H1 (cell line): ENCODE data around the gene FERMT1. TPM values are rescaled to one million over a fixed set of nuclear protein-coding genes. Genes with fewer than 3 reads are reported as not detected.

Experiments used
- CTCF ChIA-PET: fragments of 300-600 bp; sonication (Branson Sonifier 250); formaldehyde crosslinking; loops from one replicate; lab custom pipeline; 2021; ENCODE audit not compliant: partially characterized antibody; lab: Charles Lee
- POLR2A ChIA-PET: fragments of 300-600 bp; sonication (Branson Sonifier 250); formaldehyde crosslinking; loops from one replicate; lab custom pipeline; 2021; ENCODE audit warnings: inconsistent platforms; ENCODE audit not compliant: partially characterized antibody; lab: Charles Lee
- DNase-seq, 2 experiments: peaks; one replicate each; pipeline versions ENCODE4 v3.0.0 to v3.0.0-alpha.2; 2010 to 2022; ENCODE audit warnings: low spot score in 2 of 2, low read depth in 1 of 2, mixed read lengths in 1 of 2
- FAIRE-seq: peaks from 2 replicates; lab custom pipeline; 2011; peaks lifted over from hg19 to GRCh38; lab: Jason Lieb, UNC
- H2AFZ ChIP-seq: 2 replicates; pipeline ENCODE4 v1.8.1; 2012; ENCODE audit warnings: low read length, inconsistent platforms
- H2AK5ac ChIP-seq: 2 replicates; pipeline ENCODE4 v1.6.1; 2013; ENCODE audit warnings: low read depth, low read length
- H2BK120ac ChIP-seq: replicated peaks from 2 replicates; pipeline ENCODE3; 2013; ENCODE audit warnings: low read depth, low read length, inconsistent platforms
- H2BK12ac ChIP-seq: 2 replicates; pipeline ENCODE4 v1.6.1; 2013; ENCODE audit warnings: low read depth, low read length
- H2BK15ac ChIP-seq: 2 replicates; pipeline ENCODE4 v1.6.1; 2013; ENCODE audit warnings: low read length
- H2BK20ac ChIP-seq: 2 replicates; pipeline ENCODE4 v1.6.1; 2013; ENCODE audit warnings: low read length
- H2BK5ac ChIP-seq: 2 replicates; pipeline ENCODE4 v1.6.1; 2013; ENCODE audit warnings: low read depth, low read length
- H3K14ac ChIP-seq: 2 replicates; pipeline ENCODE4 v1.6.1; 2013; ENCODE audit warnings: inconsistent platforms; ENCODE audit not compliant: insufficient read length
- H3K18ac ChIP-seq: 2 replicates; pipeline ENCODE4 v1.6.1; 2013; ENCODE audit warnings: low read length; ENCODE audit errors: extremely low read depth
- H3K23ac ChIP-seq: 2 replicates; pipeline ENCODE4 v1.6.1; 2013; ENCODE audit warnings: inconsistent platforms; ENCODE audit not compliant: insufficient read length
- H3K23me2 ChIP-seq: 2 replicates; pipeline ENCODE4 v1.6.1; 2013; ENCODE audit warnings: low read depth, low read length
- H3K27ac ChIP-seq: 2 replicates; pipeline ENCODE4 v1.6.1; 2011; ENCODE audit warnings: low read depth, low read length, inconsistent platforms
- H3K27me3 ChIP-seq, 4 experiments: replicated peaks in 1 of 4; 1 replicate in 1 of 4; 2 replicates in 3 of 4; pipeline versions ENCODE4 v1.6.1 to v1.8.1; 2011 to 2013; ENCODE audit warnings: low read length in 3 of 4, mild to moderate bottlenecking in 3 of 4, inconsistent platforms in 2 of 4, mixed read lengths in 2 of 4, moderate library complexity in 1 of 4; ENCODE audit not compliant: control insufficient read depth in 3 of 4, insufficient read depth in 3 of 4; ENCODE audit errors: extremely low read depth in 1 of 4
- H3K36me3 ChIP-seq, 4 experiments: 2 replicates each; pipeline versions ENCODE4 v1.6.1 to v1.8.1; 2011 to 2013; ENCODE audit warnings: mild to moderate bottlenecking in 4 of 4, low read length in 3 of 4, moderate library complexity in 2 of 4, control low read depth in 1 of 4, inconsistent platforms in 1 of 4; ENCODE audit not compliant: insufficient read depth in 4 of 4, control insufficient read depth in 2 of 4
- H3K4ac ChIP-seq: replicated peaks from 2 replicates; pipeline ENCODE3; 2013; ENCODE audit warnings: low read length, low read depth, mixed read lengths, inconsistent platforms; ENCODE audit not compliant: insufficient read length
- H3K4me1 ChIP-seq, 4 experiments: replicated peaks in 1 of 4; 1 replicate in 1 of 4; 2 replicates in 3 of 4; pipeline versions ENCODE4 v1.6.1 to v1.8.1; 2011 to 2013; ENCODE audit warnings: low read length in 3 of 4, inconsistent platforms in 2 of 4, mixed read lengths in 1 of 4; ENCODE audit not compliant: insufficient read depth in 4 of 4, control insufficient read depth in 3 of 4
- H3K4me2 ChIP-seq, 2 experiments: 2 replicates each; pipeline versions ENCODE4 v1.6.1 to v1.8.1; 2011 to 2013; ENCODE audit warnings: low read depth in 2 of 2, low read length in 2 of 2, control low read depth in 1 of 2, inconsistent platforms in 1 of 2, mild to moderate bottlenecking in 1 of 2; ENCODE audit not compliant: insufficient read depth in 1 of 2
- H3K4me3 ChIP-seq, 4 experiments: fragments of 200-600, 300-600 bp in 1 of 4; sonication (generic), shearing (Covaris generic), sonication (Bioruptor Twin) in 1 of 4; 2 replicates each; pipeline versions ENCODE4 v1.5.1 to v1.8.1; 2011 to 2016; ENCODE audit warnings: low read length in 4 of 4, low read depth in 3 of 4, control low read depth in 2 of 4, inconsistent platforms in 2 of 4, mild to moderate bottlenecking in 2 of 4, mixed read lengths in 1 of 4, moderate library complexity in 1 of 4; ENCODE audit not compliant: insufficient read depth in 2 of 4; ENCODE audit errors: extremely low read depth in 1 of 4
- H3K56ac ChIP-seq: replicated peaks from 2 replicates; pipeline ENCODE3; 2013; ENCODE audit warnings: low read depth, mild to moderate bottlenecking, mixed read lengths, low read length, inconsistent platforms; ENCODE audit not compliant: insufficient read length
- H3K79me1 ChIP-seq: 2 replicates; pipeline ENCODE4 v1.6.1; 2013; ENCODE audit warnings: low read depth, low read length, control low read depth
- H3K79me2 ChIP-seq, 2 experiments: 2 replicates each; pipeline versions ENCODE4 v1.6.1 to v1.8.1; 2012 to 2013; ENCODE audit warnings: low read length in 2 of 2, mild to moderate bottlenecking in 2 of 2, inconsistent platforms in 1 of 2; ENCODE audit not compliant: insufficient read depth in 2 of 2, control insufficient read depth in 1 of 2
- H3K9ac ChIP-seq, 4 experiments: replicated peaks in 1 of 4; 1 replicate in 1 of 4; 2 replicates in 3 of 4; pipeline versions ENCODE4 v1.6.1 to v1.8.1; 2011 to 2013; ENCODE audit warnings: low read depth in 3 of 4, low read length in 3 of 4, control low read depth in 2 of 4, mild to moderate bottlenecking in 2 of 4, moderate library complexity in 2 of 4, inconsistent platforms in 1 of 4; ENCODE audit errors: extremely low read depth in 1 of 4
- H3K9me3 ChIP-seq, 2 experiments: 2 replicates each; pipeline versions ENCODE4 v1.6.1 to v1.8.1; 2012 to 2013; ENCODE audit warnings: mild to moderate bottlenecking in 2 of 2, moderate library complexity in 2 of 2, control low read depth in 1 of 2, inconsistent platforms in 1 of 2, low read depth in 1 of 2, low read length in 1 of 2, mixed read lengths in 1 of 2; ENCODE audit not compliant: insufficient read depth in 2 of 2
- H4K20me1 ChIP-seq, 2 experiments: replicated peaks in 1 of 2; 2 replicates each; pipeline versions ENCODE3 to v1.8.1; 2011 to 2013; ENCODE audit warnings: inconsistent platforms in 2 of 2, low read length in 2 of 2, mild to moderate bottlenecking in 1 of 2; ENCODE audit not compliant: insufficient read depth in 2 of 2, control insufficient read depth in 1 of 2
- H4K5ac ChIP-seq: 2 replicates; pipeline ENCODE4 v1.6.1; 2013; ENCODE audit warnings: low read length, low read depth, mixed read lengths, inconsistent platforms; ENCODE audit not compliant: insufficient read length
- H4K8ac ChIP-seq: 2 replicates; pipeline ENCODE4 v1.8.0; 2013; ENCODE audit warnings: mild to moderate bottlenecking, moderate library complexity, low read length, inconsistent platforms; ENCODE audit not compliant: insufficient read depth; ENCODE audit errors: extremely low read depth
- H4K91ac ChIP-seq: replicated peaks from 2 replicates; pipeline ENCODE3; 2013; ENCODE audit warnings: low read length, mixed read lengths, inconsistent platforms; ENCODE audit not compliant: insufficient read length
- CEBPB ChIP-seq: IDR thresholded peaks from 2 replicates; pipeline ENCODE4 v1.6.1; 2012; ENCODE audit warnings: low read depth, low read length
- CHD2 ChIP-seq: IDR thresholded peaks from 2 replicates; pipeline ENCODE4 v1.6.1; 2012; ENCODE audit warnings: low read length, improper control_type of control experiment
- KDM1A ChIP-seq: fragments of 200-600, 300-600 bp; sonication (generic); IDR thresholded peaks from 2 replicates; pipeline ENCODE4 v1.7.1; 2016; ENCODE audit warnings: mild to moderate bottlenecking, low read length, borderline replicate concordance
- PHF8 ChIP-seq: fragments of 200-600 bp; sonication (generic); conservative IDR thresholded peaks from 2 replicates; pipeline ENCODE4 v1.7.1; 2012; ENCODE audit warnings: low read depth, mild to moderate bottlenecking, inconsistent platforms, low read length, moderate library complexity
- POLR2AphosphoS5 ChIP-seq: IDR thresholded peaks from 2 replicates; pipeline ENCODE4 v1.6.1; 2011; ENCODE audit warnings: low read depth, low read length
- SUZ12 ChIP-seq: fragments of 200-600 bp; sonication (generic); IDR thresholded peaks from 2 replicates; pipeline ENCODE4 v1.6.1; 2012; ENCODE audit warnings: mild to moderate bottlenecking, inconsistent platforms, low read length, moderate library complexity, mixed read lengths
- WGBS, 2 experiments: shearing (Covaris generic) in 1 of 2; methylation state at CpG; one replicate each; pipeline versions ENCODE4 v1.1.6 to v1.1.7; 2013 to 2015; ENCODE audit warnings: low lambda C conversion rate in 2 of 2, mixed read lengths in 2 of 2, inconsistent platforms in 1 of 2, low coverage in 1 of 2, missing lambda C conversion rate in 1 of 2; ENCODE audit not compliant: insufficient replicate concordance in 2 of 2, insufficient coverage in 1 of 2, insufficient read length in 1 of 2; ENCODE audit errors: extremely low coverage in 1 of 2, missing lambda C conversion rate in 1 of 2; 5-methylcytosine and 5-hydroxymethylcytosine counted together
- polyA plus RNA-seq, 7 experiments: library from polyadenylated mRNA; depleted of rRNA in 3 of 7; stranded (reverse) in 5 of 7; unstranded in 2 of 7; fragments of >200 nt in 5 of 7; fragments of 200-250 nt in 2 of 7; gene quantifications; 1 replicate in 5 of 7; 2 replicates in 1 of 7; 4 replicates in 1 of 7; pipeline versions ENCODE4 v1.2.1 to v1.2.3, GENCODE V29; 2011 to 2013; ENCODE audit warnings: missing spikeins in 2 of 7, mixed read lengths in 2 of 7
- total RNA-seq: library from RNA; stranded (reverse); fragmentation: NEBNext Ultra II Directional; extraction: Animal tissue kit (Norgen Biotek cat#: 25700); gene quantifications from 2 replicates; pipeline ENCODE4 v1.2.1, GENCODE V29; 2021

Gene FERMT1
- total and polyA plus RNA-seq, 2 of the 8 experiments (the other 6 are each of a cell fraction or from before 2014, with no cell fraction given) = 4.2 to 17.8 TPM

GRCh38 chr20:6029538-6029937 is 93.3 kb downstream of the FERMT1 start:
- peaks cover 0 to 6% of the 10 kb centered on the region in 2 experiments; a peak in 1 of 4 replicates for H3K9me3 ChIP-seq
- FAIRE-seq (no peak), DNase-seq (no peak)
- no peak overlapping the region for H2AK5ac ChIP-seq
- no peak overlapping the region for H3K9ac ChIP-seq
- ChIA-PET POLR2A (no interaction called here), CTCF (interaction anchor here (1.7 to 2.1 kb wide), 2 partner anchors 45 to 500 kb away, joined by 7 to 8 read pairs; no protein-coding TSS in a partner anchor)
- H3K4me1 ChIP-seq = no peaks in the 10 kb centered on the region
- 95% methylated on average over 6 of the region's 6 CpGs; no CpG with 5 or more reads in 1 of the 2 experiments for WGBS, 2 experiments
- no peak overlapping the region for H4K91ac ChIP-seq
- no peak overlapping the region for H2AFZ ChIP-seq
- no peak overlapping the region for H4K8ac ChIP-seq
- no peak overlapping the region for H3K18ac ChIP-seq
- H2BK15ac ChIP-seq = no peak overlapping the region
- no peak for TF ChIP-seq CEBPB
- no peak for TF ChIP-seq KDM1A
- no peak for TF ChIP-seq SUZ12
- TF ChIP-seq POLR2AphosphoS5 = no peak
- TF ChIP-seq PHF8 = no peak
- no peak for TF ChIP-seq CHD2
- H3K23ac ChIP-seq = no peak overlapping the region
- H3K4ac ChIP-seq = no peak overlapping the region
- no peaks in the 10 kb centered on the region for H3K79me1 ChIP-seq
- no peak overlapping the region for H2BK120ac ChIP-seq
- H2BK20ac ChIP-seq = no peak overlapping the region
- H4K20me1 ChIP-seq = peaks cover 0 to 4% of the 10 kb centered on the region in 2 experiments
- H3K14ac ChIP-seq = no peak overlapping the region
- H3K27ac ChIP-seq = no peak overlapping the region
- no peak overlapping the region for H3K4me3 ChIP-seq
- H3K23me2 ChIP-seq = no peaks in the 10 kb centered on the region
- H3K27me3 ChIP-seq = no peaks in the 10 kb centered on the region
- no peak overlapping the region for H2BK12ac ChIP-seq
- H3K4me2 ChIP-seq = no peak overlapping the region
- no peak overlapping the region for H2BK5ac ChIP-seq
- H3K36me3 ChIP-seq = peaks cover 3 to 24% (median 12%) of the 10 kb centered on the region in 4 experiments; a peak in 7 of 8 replicates
- H4K5ac ChIP-seq = no peak overlapping the region
- H3K56ac ChIP-seq = no peak overlapping the region
- no peaks in the 10 kb centered on the region; a peak in 1 of 4 replicates for H3K79me2 ChIP-seq
